ENCODE measurements around the gene KCNK5. TPM values are rescaled to one million over a fixed set of nuclear protein-coding genes. Genes with fewer than 3 reads are reported as not detected.

The KCNK5 gene
- total and polyA plus RNA-seq, 2 of the 8 experiments (the other 6 are each of a cell fraction or from before 2014, with no cell fraction given) = 20.9 to 44.3 TPM

- FAIRE-seq = no peak
- TF ChIP-seq RNF2 (IDR thresholded peaks at IDR 0.05; ENCODE audit: borderline replicate concordance, low read depth, low read length, missing control alignments, poor library complexity, severe bottlenecking) = no peak
- TF ChIP-seq TCF12 (IDR thresholded peaks at IDR 0.05; ENCODE audit: low read depth, low read length) = no peak
- TF ChIP-seq CBX5 (IDR thresholded peaks at IDR 0.05; ENCODE audit: low read depth, low read length) = no peak
- TF ChIP-seq NRF1 (IDR thresholded peaks at IDR 0.05; ENCODE audit: low read depth, low read length) = no peak
- TF ChIP-seq TBP (IDR thresholded peaks at IDR 0.05; ENCODE audit: low read depth, low read length) = no peak
- TF ChIP-seq CTCF (IDR thresholded peaks at IDR 0.05; ENCODE audit: control extremely low read depth in 1 of 3, insufficient read depth in 1 of 3, low read depth in 1 of 3, low read length in 3 of 3) = no peak
- TF ChIP-seq CTBP2 (IDR thresholded peaks at IDR 0.05; ENCODE audit: borderline replicate concordance, insufficient read depth, insufficient read length, low read length) = no peak
- TF ChIP-seq JUND (IDR thresholded peaks at IDR 0.05; ENCODE audit: low read length) = no peak
- no peak for TF ChIP-seq KDM5A (IDR thresholded peaks at IDR 0.05; ENCODE audit: low read length)
- TF ChIP-seq SIRT6 (IDR thresholded peaks at IDR 0.05; ENCODE audit: low read length) = no peak
- TF ChIP-seq ZNF274 (IDR thresholded peaks at IDR 0.05; ENCODE audit: borderline replicate concordance, extremely low read depth, low read length) = no peak
Observed at GRCh38 chr6:39188098-39188450, 41.2 kb downstream of the KCNK5 start.

More at GRCh38 chr6:39188098-39188450, 41.2 kb downstream of the KCNK5 start:
- no peaks in the 10 kb centered on the region for H3K27me3 ChIP-seq (replicated peaks in 1 of 4; ENCODE audit: control insufficient read depth in 3 of 4, extremely low read depth in 1 of 4, insufficient read depth in 3 of 4, low read length in 3 of 4)
- H3K4me3 ChIP-seq (ENCODE audit: extremely low read depth in 1 of 4, insufficient read depth in 2 of 4, low read depth in 3 of 4, low read length in 4 of 4) = no peak overlapping the region
- H3K9ac ChIP-seq (replicated peaks in 1 of 4; ENCODE audit: extremely low read depth in 1 of 4, low read depth in 3 of 4, low read length in 3 of 4) = no peak overlapping the region
- H3K4ac ChIP-seq (replicated peaks; ENCODE audit: insufficient read length, low read depth, low read length) = no peak overlapping the region
- ChIA-PET CTCF (ENCODE audit: partially characterized antibody) (interaction anchor here (0.7 to 72.8 kb wide), 4 partner anchors 21 to 233 kb away, joined by 3 to 1738 read pairs (median 500); partner anchors contain the start of genes KCNK17 and KCNK5), POLR2A (ENCODE audit: partially characterized antibody) (interaction anchor here (0.6 kb wide), 1 partner anchor 11 kb away, joined by 3 read pairs; no protein-coding TSS in a partner anchor)
- no peaks in the 10 kb centered on the region for H3K23me2 ChIP-seq (ENCODE audit: low read depth, low read length)
- no peak overlapping the region for H2AFZ ChIP-seq (ENCODE audit: low read length)
- H2AK5ac ChIP-seq (ENCODE audit: low read depth, low read length) = no peak overlapping the region
- H3K9me3 ChIP-seq (ENCODE audit: insufficient read depth in 2 of 2, low read depth in 1 of 2, low read length in 1 of 2) = no peaks in the 10 kb centered on the region
- H3K79me2 ChIP-seq (ENCODE audit: control insufficient read depth in 1 of 2, insufficient read depth in 2 of 2, low read length in 2 of 2) = no peaks in the 10 kb centered on the region
- no peak overlapping the region for H4K8ac ChIP-seq (ENCODE audit: extremely low read depth, insufficient read depth, low read length)
- no peak overlapping the region for H2BK20ac ChIP-seq (ENCODE audit: low read length)
- no peak overlapping the region for H2BK15ac ChIP-seq (ENCODE audit: low read length)
- no peak overlapping the region for H3K18ac ChIP-seq (ENCODE audit: extremely low read depth, low read length)
- no peak overlapping the region for H3K4me2 ChIP-seq (ENCODE audit: insufficient read depth in 1 of 2, low read depth in 2 of 2, low read length in 2 of 2)
- no peak overlapping the region for H4K5ac ChIP-seq (ENCODE audit: insufficient read length, low read depth, low read length)
- H3K79me1 ChIP-seq (ENCODE audit: low read depth, low read length) = no peaks in the 10 kb centered on the region; the same call in 1 of the 2 replicates
- no peaks in the 10 kb centered on the region; a peak in 2 of 7 replicates for H3K4me1 ChIP-seq (replicated peaks in 1 of 4; ENCODE audit: control insufficient read depth in 3 of 4, insufficient read depth in 4 of 4, low read length in 3 of 4)
- H3K23ac ChIP-seq (ENCODE audit: insufficient read length) = no peak overlapping the region
- peaks cover 10 to 18% of the 10 kb centered on the region in 2 experiments for H4K20me1 ChIP-seq (replicated peaks in 1 of 2; ENCODE audit: control insufficient read depth in 1 of 2, insufficient read depth in 2 of 2, low read length in 2 of 2)
- H2BK5ac ChIP-seq (ENCODE audit: low read depth, low read length) = no peak overlapping the region
- no peak overlapping the region for H3K27ac ChIP-seq (ENCODE audit: low read depth, low read length)
- no peak overlapping the region for H2BK12ac ChIP-seq (ENCODE audit: low read depth, low read length)
- H4K91ac ChIP-seq (replicated peaks; ENCODE audit: insufficient read length, low read length) = no peak overlapping the region
- H3K36me3 ChIP-seq (ENCODE audit: control insufficient read depth in 2 of 4, insufficient read depth in 4 of 4, low read length in 3 of 4) = peaks cover 6 to 34% (median 19%) of the 10 kb centered on the region in 4 experiments
- 90% methylated on average over 4 of the region's 4 CpGs; no CpG with 5 or more reads in 1 of the 2 experiments for WGBS, 2 experiments (ENCODE audit: extremely low coverage in 1 of 2, insufficient coverage in 1 of 2, insufficient read length in 1 of 2, insufficient replicate concordance in 2 of 2, low coverage in 1 of 2, low lambda C conversion rate in 2 of 2, missing lambda C conversion rate in 1 of 2)
- H3K14ac ChIP-seq (ENCODE audit: insufficient read length) = no peak overlapping the region
- DNase-seq (ENCODE audit: low read depth in 1 of 2, low spot score in 2 of 2) = no peak
- H3K56ac ChIP-seq (replicated peaks; ENCODE audit: insufficient read length, low read depth, low read length) = no peak overlapping the region
- H2BK120ac ChIP-seq (replicated peaks; ENCODE audit: low read depth, low read length) = no peak overlapping the region
